OCI-LY3 (cell line): ENCODE data around the gene ALOX15.

ENCODE experiments used
- H2AFZ ChIP-seq: fragments of 200-600, 300-600 bp; shearing (Covaris generic); 2 replicates; pipeline ENCODE4 v1.6.0; 2014; ENCODE audit warnings: antibody characterized with exemption, low read depth, low read length
- H3K27ac ChIP-seq: fragments of 200-600, 300-600 bp; sonication (generic); 2 replicates; pipeline ENCODE4 v1.5.1; 2014; ENCODE audit warnings: mild to moderate bottlenecking, low read length, moderate library complexity, mixed read lengths
- H3K27me3 ChIP-seq: fragments of 200-600, 300-600 bp; sonication (generic); 2 replicates; pipeline ENCODE4 v1.6.1; 2014; ENCODE audit warnings: low read depth, low read length, mixed read lengths
- H3K36me3 ChIP-seq: fragments of 200-600, 300-600 bp; sonication (generic); replicated peaks from 2 replicates; pipeline ENCODE3; 2014; ENCODE audit warnings: low read depth, low read length, mixed read lengths
- H3K4me1 ChIP-seq: fragments of 300-600, 200-600 bp; sonication (generic); 2 replicates; pipeline ENCODE4 v1.6.1; 2014; ENCODE audit warnings: low read length, mixed read lengths
- H3K4me2 ChIP-seq: fragments of 200-600, 300-600 bp; sonication (generic); 2 replicates; pipeline ENCODE4 v1.6.1; 2014; ENCODE audit warnings: low read length, mixed read lengths
- H3K4me3 ChIP-seq: fragments of 300-600, 200-600 bp; sonication (generic); 2 replicates; pipeline ENCODE4 v1.5.1; 2014; ENCODE audit warnings: antibody characterized with exemption, mild to moderate bottlenecking, low read length, moderate library complexity
- H3K79me2 ChIP-seq: fragments of 300-600, 200-600 bp; shearing (Covaris generic); 2 replicates; pipeline ENCODE4 v1.6.1; 2014; ENCODE audit warnings: mild to moderate bottlenecking, low read length, mixed read lengths
- H3K9ac ChIP-seq: fragments of 300-600, 200-600 bp; shearing (Covaris generic); 2 replicates; pipeline ENCODE4 v1.6.0; 2014; ENCODE audit warnings: mild to moderate bottlenecking, low read length, moderate library complexity
- H3K9me3 ChIP-seq: fragments of 200-600, 300-600 bp; shearing (Covaris generic); 2 replicates; pipeline ENCODE4 v1.6.1; 2014; ENCODE audit warnings: low read length, mixed read lengths; ENCODE audit not compliant: insufficient read depth
- H4K20me1 ChIP-seq: fragments of 200-600, 300-600 bp; sonication (generic); 2 replicates; pipeline ENCODE4 v1.6.1; 2016; ENCODE audit warnings: low read length, mixed read lengths; ENCODE audit not compliant: insufficient read depth
- CTCF ChIP-seq: fragments of 200-600, 300-600 bp; sonication (generic); IDR thresholded peaks from 2 replicates; pipeline ENCODE4 v1.5.1; 2014; ENCODE audit warnings: antibody characterized with exemption, low read length, low read depth
- EZH2phosphoT487 ChIP-seq: fragments of 200-600 bp; shearing (Covaris generic); IDR thresholded peaks from 2 replicates; pipeline ENCODE4 v1.6.1; 2018; ENCODE audit warnings: antibody characterized with exemption, mixed run types, low read depth

ALOX15 gene

GRCh38 chr17:4616476-4616875, 25.0 kb downstream of the ALOX15 start:
- Histone ChIP-seq H2AFZ (no peak overlapping the region), H3K4me3 (no peak overlapping the region), H3K9me3 (no peaks in the 10 kb centered on the region), H3K9ac (no peak overlapping the region), H3K27ac (no peak overlapping the region), H3K27me3 (no peaks in the 10 kb centered on the region; the same call in 1 of the 2 replicates), H3K4me2 (no peak overlapping the region), H3K79me2 (no peaks in the 10 kb centered on the region), H3K36me3 (no peaks in the 10 kb centered on the region), H3K4me1 (no peaks in the 10 kb centered on the region), H4K20me1 (no peaks in the 10 kb centered on the region)
- no peak for TF ChIP-seq CTCF
- no peak for TF ChIP-seq EZH2phosphoT487

- Histone ChIP-seq H3K9ac (no peak overlapping the region), H3K27me3 (peaks cover 25% of the 10 kb centered on the region), H3K27ac (no peak overlapping the region), H3K4me3 (no peak overlapping the region), H3K9me3 (no peaks in the 10 kb centered on the region), H3K36me3 (no peaks in the 10 kb centered on the region), H3K4me2 (no peak overlapping the region), H2AFZ (no peak overlapping the region), H4K20me1 (no peaks in the 10 kb centered on the region), H3K79me2 (no peaks in the 10 kb centered on the region), H3K4me1 (no peaks in the 10 kb centered on the region)
- no peak for TF ChIP-seq EZH2phosphoT487
- no peak for TF ChIP-seq CTCF
Observed at GRCh38 chr17:4610656-4611055, 30.8 kb downstream of the ALOX15 start.

- no peak for TF ChIP-seq CTCF
- no peak for TF ChIP-seq EZH2phosphoT487
Observed at GRCh38 chr17:4610162-4610561, 31.3 kb downstream of the ALOX15 start.

GRCh38 chr17:4609761-4610160, 31.7 kb downstream of the ALOX15 start:
- Histone ChIP-seq H2AFZ (no peak overlapping the region), H3K4me2 (no peak overlapping the region), H3K36me3 (no peaks in the 10 kb centered on the region), H3K4me3 (no peak overlapping the region), H3K27ac (no peak overlapping the region), H3K27me3 (peaks cover 25% of the 10 kb centered on the region), H3K4me1 (no peaks in the 10 kb centered on the region), H4K20me1 (no peaks in the 10 kb centered on the region), H3K9me3 (no peaks in the 10 kb centered on the region), H3K79me2 (no peaks in the 10 kb centered on the region), H3K9ac (no peak overlapping the region)
- TF ChIP-seq EZH2phosphoT487 (no peak), CTCF (no peak)

More at GRCh38 chr17:4610162-4610561, 31.3 kb downstream of the ALOX15 start:
- H3K36me3 ChIP-seq = no peaks in the 10 kb centered on the region
- H3K4me2 ChIP-seq = no peak overlapping the region
- no peak overlapping the region for H2AFZ ChIP-seq
- H3K4me3 ChIP-seq = no peak overlapping the region
- peaks cover 25% of the 10 kb centered on the region for H3K27me3 ChIP-seq
- H3K9me3 ChIP-seq = no peaks in the 10 kb centered on the region
- no peak overlapping the region for H3K9ac ChIP-seq
- no peak overlapping the region for H3K27ac ChIP-seq
- H4K20me1 ChIP-seq = no peaks in the 10 kb centered on the region
- no peaks in the 10 kb centered on the region for H3K4me1 ChIP-seq
- H3K79me2 ChIP-seq = no peaks in the 10 kb centered on the region
